HG03439 (cell line): ENCODE data around the gene TAF15.

ENCODE experiments used
- ATAC-seq: cut with Tn5 transposase; IDR thresholded peaks from one replicate; pipeline ENCODE4 v1.9.1; 2021; ENCODE audit warnings: mild to moderate bottlenecking, moderate library complexity; ENCODE audit not compliant: unreplicated experiment

Gene TAF15

GRCh38 chr17:35786941-35787432 lies 22.3 kb upstream of the TAF15 start:
- ATAC-seq = no peak

GRCh38 chr17:35788477-35789368 lies 20.6 kb upstream of the TAF15 start:
- no peak for ATAC-seq

GRCh38 chr17:35790841-35791240 lies 18.4 kb upstream of the TAF15 start:
- no peak for ATAC-seq

GRCh38 chr17:35791681-35792350 lies 17.5 kb upstream of the TAF15 start:
- no peak for ATAC-seq

- ATAC-seq = no peak
Observed at GRCh38 chr17:35793257-35793656, 16.0 kb upstream of the TAF15 start.

GRCh38 chr17:35795007-35795870 lies 14.0 kb upstream of the TAF15 start, which contains the start of gene MMP28:
TSS of gene MMP28 (minus strand) at chr17:35795641. CDS start at chr17:35795377, 264 bp downstream.
- no peak for ATAC-seq

GRCh38 chr17:35795871-35796265 lies 13.4 kb upstream of the TAF15 start:
- ATAC-seq = no peak

GRCh38 chr17:35796942-35797341 lies 12.3 kb upstream of the TAF15 start:
- no peak for ATAC-seq

- no peak for ATAC-seq
Observed at GRCh38 chr17:35797370-35797769, 11.9 kb upstream of the TAF15 start.

- no peak for ATAC-seq
Observed at GRCh38 chr17:35797918-35798317, 11.4 kb upstream of the TAF15 start.

- ATAC-seq = no peak
Observed at GRCh38 chr17:35799942-35800341, 9.3 kb upstream of the TAF15 start.

GRCh38 chr17:35801583-35802224 lies 7.6 kb upstream of the TAF15 start:
- ATAC-seq = no peak

GRCh38 chr17:35804658-35805192 lies 4.6 kb upstream of the TAF15 start:
- no peak for ATAC-seq

GRCh38 chr17:35807371-35808144 lies 1.7 kb upstream of the TAF15 start:
- no peak for ATAC-seq

GRCh38 chr17:35808240-35808961 lies 883 bp upstream of the TAF15 start:
- no peak for ATAC-seq

GRCh38 chr17:35809855-35810461 lies 674 bp downstream of the TAF15 start:
- peak; percentile 1 for ATAC-seq

- ATAC-seq = no peak
Observed at GRCh38 chr17:35811759-35812158, 2.5 kb downstream of the TAF15 start.

GRCh38 chr17:35812456-35812855 lies 3.2 kb downstream of the TAF15 start:
- no peak for ATAC-seq
